ENCODE results near the gene ACTRT2. TPM values are rescaled to one million over a fixed set of nuclear protein-coding genes. Genes with fewer than 3 reads are reported as not detected.

The ACTRT2 gene
- polyA plus RNA-seq, 1 experiment: not detected

- H3K27me3 ChIP-seq (ENCODE audit: control insufficient read depth, insufficient read depth, low read length): no peaks in the 10 kb centered on the region; the same call in 1 of the 2 replicates
- DNase-seq (ENCODE audit: low read depth): no peak
- H3K4me3 ChIP-seq (ENCODE audit: low read depth, low read length): no peak overlapping the region
- ChIA-PET CTCF (no interaction called here), POLR2A (no interaction called here)
- no peaks in the 10 kb centered on the region for H3K36me3 ChIP-seq (ENCODE audit: control insufficient read depth, insufficient read depth, low read length)
- no peak for TF ChIP-seq CTCF (IDR thresholded peaks at IDR 0.05; ENCODE audit: insufficient read depth, low read depth, low read length)
Observed at GRCh38 chr1:3054474-3054873, 33.2 kb downstream of the ACTRT2 start.

GRCh38 chr1:3055051-3055450, 33.8 kb downstream of the ACTRT2 start:
- TF ChIP-seq CTCF (IDR thresholded peaks at IDR 0.05; ENCODE audit: insufficient read depth, low read depth, low read length): no peak
- DNase-seq (ENCODE audit: low read depth): no peak
- ChIA-PET CTCF (no interaction called here), POLR2A (no interaction called here)
- no peak overlapping the region for H3K4me3 ChIP-seq (ENCODE audit: low read depth, low read length)
- no peaks in the 10 kb centered on the region for H3K36me3 ChIP-seq (ENCODE audit: control insufficient read depth, insufficient read depth, low read length)
- H3K27me3 ChIP-seq (ENCODE audit: control insufficient read depth, insufficient read depth, low read length): no peaks in the 10 kb centered on the region; the same call in 1 of the 2 replicates

GRCh38 chr1:3056641-3057040, 35.4 kb downstream of the ACTRT2 start:
- Histone ChIP-seq H3K36me3 (ENCODE audit: control insufficient read depth, insufficient read depth, low read length) (no peaks in the 10 kb centered on the region), H3K27me3 (ENCODE audit: control insufficient read depth, insufficient read depth, low read length) (peaks cover 3% of the 10 kb centered on the region; the same call in 1 of the 2 replicates), H3K4me3 (ENCODE audit: low read depth, low read length) (no peak overlapping the region)
- CTCF ChIA-PET: no interaction called here
- no peak for TF ChIP-seq CTCF (IDR thresholded peaks at IDR 0.05; ENCODE audit: insufficient read depth, low read depth, low read length)
- no peak for DNase-seq (ENCODE audit: low read depth)
- POLR2A ChIA-PET: no interaction called here

- H3K4me3 ChIP-seq (ENCODE audit: low read depth, low read length): no peak overlapping the region
- ChIA-PET POLR2A (no interaction called here), CTCF (no interaction called here)
- H3K36me3 ChIP-seq (ENCODE audit: control insufficient read depth, insufficient read depth, low read length): no peaks in the 10 kb centered on the region
- TF ChIP-seq CTCF (IDR thresholded peaks at IDR 0.05; ENCODE audit: insufficient read depth, low read depth, low read length): no peak
- DNase-seq (ENCODE audit: low read depth): no peak
- peaks cover 11% of the 10 kb centered on the region for H3K27me3 ChIP-seq (ENCODE audit: control insufficient read depth, insufficient read depth, low read length)
Observed at GRCh38 chr1:3058263-3059030, 37.2 kb downstream of the ACTRT2 start.

- ChIA-PET POLR2A (no interaction called here), CTCF (no interaction called here)
- H3K27me3 ChIP-seq (ENCODE audit: control insufficient read depth, insufficient read depth, low read length): peaks cover 26% of the 10 kb centered on the region
- no peak overlapping the region for H3K4me3 ChIP-seq (ENCODE audit: low read depth, low read length)
- TF ChIP-seq CTCF (IDR thresholded peaks at IDR 0.05; ENCODE audit: insufficient read depth, low read depth, low read length): no peak
- no peaks in the 10 kb centered on the region for H3K36me3 ChIP-seq (ENCODE audit: control insufficient read depth, insufficient read depth, low read length)
- DNase-seq (ENCODE audit: low read depth): no peak
Observed at GRCh38 chr1:3060127-3060526, 38.9 kb downstream of the ACTRT2 start.

All from BJ (cell line).